ENCODE measurements around the gene SPOCK2. TPM values are rescaled to one million over a fixed set of nuclear protein-coding genes. Genes with fewer than 3 reads are reported as not detected.

SPOCK2 gene
- total and polyA plus RNA-seq, 2 of the 4 experiments (the other 2 are of a cell fraction), result 0.02 TPM; not detected in 1

- TF ChIP-seq CTCF (conservative IDR thresholded peaks at IDR 0.05; ENCODE audit: low read depth, low read length), result no peak
- TF ChIP-seq CHD1 (IDR thresholded peaks at IDR 0.05; ENCODE audit: low read depth, low read length), result no peak
- TF ChIP-seq MXI1 (IDR thresholded peaks at IDR 0.05; ENCODE audit: borderline replicate concordance, low read depth, low read length), result no peak
Measured at GRCh38 chr10:72065439-72066025, 22.8 kb downstream of the SPOCK2 start (continued).
